Measurements from ENCODE around the gene TEX101.

The TEX101 gene

DNA sequence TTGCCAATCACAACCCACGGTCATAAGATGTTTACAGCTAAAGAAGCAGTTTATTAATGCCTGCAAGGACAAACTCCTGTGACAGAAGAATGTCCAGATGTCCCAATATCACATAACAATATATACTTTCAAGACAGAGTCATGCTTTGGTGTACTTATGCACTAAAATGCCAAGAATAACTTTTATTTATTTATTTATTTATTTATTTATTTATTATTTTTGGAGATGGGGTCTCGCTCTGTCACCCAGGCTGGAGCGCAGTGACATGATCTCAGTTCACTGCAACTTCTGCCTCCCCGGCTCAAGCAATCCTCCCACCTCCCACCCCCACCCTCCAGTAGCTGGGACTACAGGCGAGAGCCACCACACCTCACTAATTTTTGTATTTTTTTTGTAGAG, 9.1 kb downstream of the TEX101 start (continued):
- TF ChIP-seq ZNF768 (tag by site-specific recombination; IDR thresholded peaks at IDR 0.05) (no peak), ZNF366 (tag by site-specific recombination; conservative IDR thresholded peaks at IDR 0.05) (no peak), ZNF654 (tag by site-specific recombination; IDR thresholded peaks at IDR 0.05; ENCODE audit: low read depth) (no peak), ZNF175 (tag by site-specific recombination; IDR thresholded peaks at IDR 0.05) (no peak), WT1 (tag by site-specific recombination; IDR thresholded peaks at IDR 0.05) (no peak), ZXDB (tag by site-specific recombination; IDR thresholded peaks at IDR 0.05) (0 out of 2 replicates have a peak, but pooled peaks have one; percentile 42), ZNF843 (tag by site-specific recombination; IDR thresholded peaks at IDR 0.05) (no peak), GLI2 (tag by site-specific recombination; IDR thresholded peaks at IDR 0.05; ENCODE audit: borderline replicate concordance, low read depth) (no peak), BCL11A (tag by site-specific recombination; IDR thresholded peaks at IDR 0.05; ENCODE audit: low read depth) (no peak), EGR2 (tag by site-specific recombination; IDR thresholded peaks at IDR 0.05; ENCODE audit: low read depth) (0 out of 2 replicates have a peak, but pooled peaks have one; percentile 32), ZNF747 (tag by site-specific recombination; IDR thresholded peaks at IDR 0.05) (no peak)
- TF ChIP-seq, protein P1, sequence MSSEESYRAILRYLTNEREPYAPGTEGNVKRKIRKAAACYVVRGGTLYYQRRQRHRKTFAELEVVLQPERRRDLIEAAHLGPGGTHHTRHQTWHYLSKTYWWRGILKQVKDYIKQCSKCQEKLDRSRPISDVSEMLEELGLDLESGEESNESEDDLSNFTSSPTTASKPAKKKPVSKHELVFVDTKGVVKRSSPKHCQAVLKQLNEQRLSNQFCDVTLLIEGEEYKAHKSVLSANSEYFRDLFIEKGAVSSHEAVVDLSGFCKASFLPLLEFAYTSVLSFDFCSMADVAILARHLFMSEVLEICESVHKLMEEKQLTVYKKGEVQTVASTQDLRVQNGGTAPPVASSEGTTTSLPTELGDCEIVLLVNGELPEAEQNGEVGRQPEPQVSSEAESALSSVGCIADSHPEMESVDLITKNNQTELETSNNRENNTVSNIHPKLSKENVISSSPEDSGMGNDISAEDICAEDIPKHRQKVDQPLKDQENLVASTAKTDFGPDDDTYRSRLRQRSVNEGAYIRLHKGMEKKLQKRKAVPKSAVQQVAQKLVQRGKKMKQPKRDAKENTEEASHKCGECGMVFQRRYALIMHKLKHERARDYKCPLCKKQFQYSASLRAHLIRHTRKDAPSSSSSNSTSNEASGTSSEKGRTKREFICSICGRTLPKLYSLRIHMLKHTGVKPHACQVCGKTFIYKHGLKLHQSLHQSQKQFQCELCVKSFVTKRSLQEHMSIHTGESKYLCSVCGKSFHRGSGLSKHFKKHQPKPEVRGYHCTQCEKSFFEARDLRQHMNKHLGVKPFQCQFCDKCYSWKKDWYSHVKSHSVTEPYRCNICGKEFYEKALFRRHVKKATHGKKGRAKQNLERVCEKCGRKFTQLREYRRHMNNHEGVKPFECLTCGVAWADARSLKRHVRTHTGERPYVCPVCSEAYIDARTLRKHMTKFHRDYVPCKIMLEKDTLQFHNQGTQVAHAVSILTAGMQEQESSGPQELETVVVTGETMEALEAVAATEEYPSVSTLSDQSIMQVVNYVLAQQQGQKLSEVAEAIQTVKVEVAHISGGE (tag by site-specific recombination; conservative IDR thresholded peaks at IDR 0.05; ENCODE audit: low read depth): peak; percentile 62
- TF ChIP-seq, protein P2, sequence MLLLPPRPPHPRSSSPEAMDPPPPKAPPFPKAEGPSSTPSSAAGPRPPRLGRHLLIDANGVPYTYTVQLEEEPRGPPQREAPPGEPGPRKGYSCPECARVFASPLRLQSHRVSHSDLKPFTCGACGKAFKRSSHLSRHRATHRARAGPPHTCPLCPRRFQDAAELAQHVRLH (tag by site-specific recombination; IDR thresholded peaks at IDR 0.05): peak; percentile 35; the same call in 1 of the 2 replicates
- TF ChIP-seq, protein P3, sequence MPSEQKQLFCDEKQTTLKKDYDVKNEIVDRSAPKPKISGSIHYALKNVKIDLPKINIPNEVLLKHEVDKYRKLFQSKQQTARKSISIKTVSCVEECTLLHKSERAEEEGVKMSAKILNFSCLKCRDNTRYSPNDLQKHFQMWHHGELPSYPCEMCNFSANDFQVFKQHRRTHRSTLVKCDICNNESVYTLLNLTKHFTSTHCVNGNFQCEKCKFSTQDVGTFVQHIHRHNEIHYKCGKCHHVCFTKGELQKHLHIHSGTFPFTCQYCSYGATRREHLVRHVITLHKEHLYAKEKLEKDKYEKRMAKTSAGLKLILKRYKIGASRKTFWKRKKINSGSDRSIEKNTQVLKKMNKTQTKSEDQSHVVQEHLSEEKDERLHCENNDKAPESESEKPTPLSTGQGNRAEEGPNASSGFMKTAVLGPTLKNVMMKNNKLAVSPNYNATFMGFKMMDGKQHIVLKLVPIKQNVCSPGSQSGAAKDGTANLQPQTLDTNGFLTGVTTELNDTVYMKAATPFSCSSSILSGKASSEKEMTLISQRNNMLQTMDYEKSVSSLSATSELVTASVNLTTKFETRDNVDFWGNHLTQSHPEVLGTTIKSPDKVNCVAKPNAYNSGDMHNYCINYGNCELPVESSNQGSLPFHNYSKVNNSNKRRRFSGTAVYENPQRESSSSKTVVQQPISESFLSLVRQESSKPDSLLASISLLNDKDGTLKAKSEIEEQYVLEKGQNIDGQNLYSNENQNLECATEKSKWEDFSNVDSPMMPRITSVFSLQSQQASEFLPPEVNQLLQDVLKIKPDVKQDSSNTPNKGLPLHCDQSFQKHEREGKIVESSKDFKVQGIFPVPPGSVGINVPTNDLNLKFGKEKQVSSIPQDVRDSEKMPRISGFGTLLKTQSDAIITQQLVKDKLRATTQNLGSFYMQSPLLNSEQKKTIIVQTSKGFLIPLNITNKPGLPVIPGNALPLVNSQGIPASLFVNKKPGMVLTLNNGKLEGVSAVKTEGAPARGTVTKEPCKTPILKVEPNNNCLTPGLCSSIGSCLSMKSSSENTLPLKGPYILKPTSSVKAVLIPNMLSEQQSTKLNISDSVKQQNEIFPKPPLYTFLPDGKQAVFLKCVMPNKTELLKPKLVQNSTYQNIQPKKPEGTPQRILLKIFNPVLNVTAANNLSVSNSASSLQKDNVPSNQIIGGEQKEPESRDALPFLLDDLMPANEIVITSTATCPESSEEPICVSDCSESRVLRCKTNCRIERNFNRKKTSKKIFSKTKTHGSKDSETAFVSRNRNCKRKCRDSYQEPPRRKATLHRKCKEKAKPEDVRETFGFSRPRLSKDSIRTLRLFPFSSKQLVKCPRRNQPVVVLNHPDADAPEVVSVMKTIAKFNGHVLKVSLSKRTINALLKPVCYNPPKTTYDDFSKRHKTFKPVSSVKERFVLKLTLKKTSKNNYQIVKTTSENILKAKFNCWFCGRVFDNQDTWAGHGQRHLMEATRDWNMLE (tag by site-specific recombination; conservative IDR thresholded peaks at IDR 0.05; ENCODE audit: low read depth): peak; percentile 77
- TF ChIP-seq, protein P4, sequence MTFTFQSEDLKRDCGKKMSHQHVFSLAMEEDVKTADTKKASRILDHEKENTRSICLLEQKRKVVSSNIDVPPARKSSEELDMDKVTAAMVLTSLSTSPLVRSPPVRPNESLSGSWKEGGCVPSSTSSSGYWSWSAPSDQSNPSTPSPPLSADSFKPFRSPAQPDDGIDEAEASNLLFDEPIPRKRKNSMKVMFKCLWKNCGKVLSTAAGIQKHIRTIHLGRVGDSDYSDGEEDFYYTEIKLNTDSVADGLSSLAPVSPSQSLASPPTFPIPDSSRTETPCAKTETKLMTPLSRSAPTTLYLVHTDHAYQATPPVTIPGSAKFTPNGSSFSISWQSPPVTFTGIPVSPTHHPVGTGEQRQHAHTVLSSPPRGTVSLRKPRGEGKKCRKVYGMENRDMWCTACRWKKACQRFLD (tag by site-specific recombination; IDR thresholded peaks at IDR 0.05): no peak

Measured in HEK293 (cell line).